ENCODE measurements around the gene SNCAIP. TPM values are rescaled to one million over a fixed set of nuclear protein-coding genes. Genes with fewer than 3 reads are reported as not detected.

The SNCAIP gene
- total and polyA plus RNA-seq, 3 donors from 2014 or later, result 12.7 to 28.4 (median 16.1) TPM

- Histone ChIP-seq H3K27me3 (no peaks in the 10 kb centered on the region), H3K9me3 (no peaks in the 10 kb centered on the region), H3K27ac (no peak overlapping the region), H3K4me1 (no peaks in the 10 kb centered on the region), H3K36me3 (ENCODE audit: low read depth, missing control alignments) (no peaks in the 10 kb centered on the region), H3K4me3 (no peak overlapping the region)
- DNase-seq, result no peak
- intact Hi-C loops (cut with DNase I; ENCODE audit: low total_unique reads), result loop anchor here (5.0 kb wide), 1 partner anchor 221 kb away; no protein-coding TSS in a partner anchor
- TF ChIP-seq CTCF (IDR thresholded peaks at IDR 0.05), result no peak
- TF ChIP-seq POLR2A (IDR thresholded peaks at IDR 0.05), result no peak
- WGBS, 2 donors, result 80 to 90% methylated on average over 3 of the region's 3 CpGs
These were observed 101.7 kb downstream of the SNCAIP start for GRCh38 chr5:122413722-122414121.

GRCh38 chr5:122415030-122415800 lies 103.2 kb downstream of the SNCAIP start:
- intact Hi-C loops (cut with DNase I; ENCODE audit: low total_unique reads), result no loop called here
- Histone ChIP-seq H3K27me3 (no peaks in the 10 kb centered on the region), H3K9me3 (no peaks in the 10 kb centered on the region), H3K36me3 (ENCODE audit: low read depth, missing control alignments) (no peaks in the 10 kb centered on the region), H3K4me1 (no peaks in the 10 kb centered on the region), H3K27ac (no peak overlapping the region), H3K4me3 (no peak overlapping the region)
- DNase-seq, result peak; percentile 79
- TF ChIP-seq POLR2A (IDR thresholded peaks at IDR 0.05) (no peak), CTCF (IDR thresholded peaks at IDR 0.05) (peak in 2 of 3 experiments; percentile 44 to 49)
- 55 to 60% methylated on average over 7 of the region's 7 CpGs for WGBS, 2 donors

GRCh38 chr5:122415801-122416120 lies 103.7 kb downstream of the SNCAIP start:
- Histone ChIP-seq H3K9me3 (no peaks in the 10 kb centered on the region), H3K27ac (no peak overlapping the region), H3K27me3 (no peaks in the 10 kb centered on the region), H3K36me3 (ENCODE audit: low read depth, missing control alignments) (no peaks in the 10 kb centered on the region), H3K4me1 (peaks cover under 1% of the 10 kb centered on the region), H3K4me3 (no peak overlapping the region)
- TF ChIP-seq POLR2A (IDR thresholded peaks at IDR 0.05) (no peak), CTCF (IDR thresholded peaks at IDR 0.05) (no peak)
- intact Hi-C loops (cut with DNase I; ENCODE audit: low total_unique reads), result no loop called here
- no peak for DNase-seq
- WGBS, 2 donors, result 83 to 84% methylated on average over 5 of the region's 5 CpGs

GRCh38 chr5:122419142-122419894 lies 107.3 kb downstream of the SNCAIP start:
- 91 to 92% methylated on average over 3 of the region's 3 CpGs for WGBS, 2 donors
- TF ChIP-seq CTCF (IDR thresholded peaks at IDR 0.05), result no peak
- no peak for TF ChIP-seq POLR2A (IDR thresholded peaks at IDR 0.05)
- Histone ChIP-seq H3K27me3 (no peaks in the 10 kb centered on the region), H3K9me3 (no peaks in the 10 kb centered on the region), H3K4me1 (peaks cover 4% of the 10 kb centered on the region), H3K4me3 (no peak overlapping the region), H3K36me3 (ENCODE audit: low read depth, missing control alignments) (no peaks in the 10 kb centered on the region), H3K27ac (no peak overlapping the region)
- intact Hi-C loops (cut with DNase I; ENCODE audit: low total_unique reads), result no loop called here
- DNase-seq, result no peak
